ENCODE measurements around the gene SIGLECL1.

SIGLECL1 gene

DNA sequence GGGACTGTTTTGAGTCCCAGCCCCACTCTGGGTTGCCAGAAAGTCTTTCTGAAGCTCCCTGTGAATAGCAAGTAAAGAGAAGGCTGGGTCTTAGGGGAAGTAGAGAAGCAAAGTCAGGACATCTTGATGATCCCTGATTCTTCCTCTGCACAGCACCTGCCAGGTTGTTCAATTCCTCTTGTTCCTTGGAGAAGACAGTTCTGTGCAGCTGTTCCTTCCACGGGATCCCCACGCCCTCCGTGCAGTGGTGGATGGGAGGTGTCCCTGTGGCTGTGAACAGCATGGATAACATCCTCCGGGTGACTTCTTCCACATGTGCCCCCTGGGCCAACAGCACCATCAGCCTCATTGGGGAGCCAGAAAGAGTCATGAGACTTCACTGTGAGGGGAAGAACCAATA lies 31.5 kb downstream of the SIGLECL1 start:
- Histone ChIP-seq H3K27me3 (ENCODE audit: control insufficient read depth, low read length) (peaks cover 8% of the 10 kb centered on the region; the same call in 1 of the 2 replicates), H3F3A (ENCODE audit: control insufficient read depth, insufficient read depth) (no peaks in the 10 kb centered on the region), H4K20me1 (ENCODE audit: control insufficient read depth, insufficient read depth, low read depth, low read length) (no peaks in the 10 kb centered on the region), H3K79me2 (ENCODE audit: control insufficient read depth, low read length) (no peaks in the 10 kb centered on the region), H3K4me1 (ENCODE audit: control insufficient read depth, low read length) (no peaks in the 10 kb centered on the region), H3K4me3 (ENCODE audit: low read length) (no peak overlapping the region), H3K9me3 (ENCODE audit: control insufficient read depth, insufficient read depth, low read length) (no peaks in the 10 kb centered on the region), H3K36me3 (ENCODE audit: control insufficient read depth, low read length) (no peaks in the 10 kb centered on the region), H3K27ac (ENCODE audit: low read depth, low read length) (no peak overlapping the region), H3K4me2 (ENCODE audit: low read length) (no peak overlapping the region), H3K9me2 (replicated peaks; ENCODE audit: control insufficient read depth, low read length) (no peaks in the 10 kb centered on the region)
- TF ChIP-seq, protein P1, sequence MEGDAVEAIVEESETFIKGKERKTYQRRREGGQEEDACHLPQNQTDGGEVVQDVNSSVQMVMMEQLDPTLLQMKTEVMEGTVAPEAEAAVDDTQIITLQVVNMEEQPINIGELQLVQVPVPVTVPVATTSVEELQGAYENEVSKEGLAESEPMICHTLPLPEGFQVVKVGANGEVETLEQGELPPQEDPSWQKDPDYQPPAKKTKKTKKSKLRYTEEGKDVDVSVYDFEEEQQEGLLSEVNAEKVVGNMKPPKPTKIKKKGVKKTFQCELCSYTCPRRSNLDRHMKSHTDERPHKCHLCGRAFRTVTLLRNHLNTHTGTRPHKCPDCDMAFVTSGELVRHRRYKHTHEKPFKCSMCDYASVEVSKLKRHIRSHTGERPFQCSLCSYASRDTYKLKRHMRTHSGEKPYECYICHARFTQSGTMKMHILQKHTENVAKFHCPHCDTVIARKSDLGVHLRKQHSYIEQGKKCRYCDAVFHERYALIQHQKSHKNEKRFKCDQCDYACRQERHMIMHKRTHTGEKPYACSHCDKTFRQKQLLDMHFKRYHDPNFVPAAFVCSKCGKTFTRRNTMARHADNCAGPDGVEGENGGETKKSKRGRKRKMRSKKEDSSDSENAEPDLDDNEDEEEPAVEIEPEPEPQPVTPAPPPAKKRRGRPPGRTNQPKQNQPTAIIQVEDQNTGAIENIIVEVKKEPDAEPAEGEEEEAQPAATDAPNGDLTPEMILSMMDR (IDR thresholded peaks at IDR 0.05; ENCODE audit: low read depth, low read length, poor library complexity, severe bottlenecking), result no peak
- TF ChIP-seq EZH2phosphoT487 (IDR thresholded peaks at IDR 0.05; ENCODE audit: borderline replicate concordance, low read length), result no peak

DNA sequence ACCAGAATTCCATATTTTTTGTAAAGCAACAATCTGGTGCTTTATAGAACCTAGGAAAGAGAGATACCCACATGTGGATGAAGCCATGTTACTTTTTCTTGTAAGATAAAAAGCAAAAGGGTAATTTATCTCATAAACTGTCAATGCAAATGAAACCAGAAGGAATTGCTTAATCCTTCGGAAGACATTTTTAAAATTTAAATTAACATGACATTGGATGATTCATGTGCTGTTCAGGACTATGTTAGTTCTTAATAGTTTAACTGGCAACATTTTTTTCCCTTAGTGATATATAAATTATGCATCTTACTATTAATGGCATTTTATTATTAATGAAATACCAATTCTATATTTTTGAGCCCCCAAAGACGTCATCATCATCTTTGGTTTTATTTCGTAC lies 34.8 kb downstream of the SIGLECL1 start:
- H3K4me2 ChIP-seq (ENCODE audit: low read length), result no peak overlapping the region
- H3K4me3 ChIP-seq (ENCODE audit: low read length), result no peak overlapping the region
- H3K9me3 ChIP-seq (ENCODE audit: control insufficient read depth, insufficient read depth, low read length), result no peaks in the 10 kb centered on the region
- H3K27me3 ChIP-seq (ENCODE audit: control insufficient read depth, low read length), result peaks cover 8% of the 10 kb centered on the region
- no peaks in the 10 kb centered on the region for H3K9me2 ChIP-seq (replicated peaks; ENCODE audit: control insufficient read depth, low read length)
- no peaks in the 10 kb centered on the region for H3K4me1 ChIP-seq (ENCODE audit: control insufficient read depth, low read length)
- no peaks in the 10 kb centered on the region for H3K79me2 ChIP-seq (ENCODE audit: control insufficient read depth, low read length)
- TF ChIP-seq, protein P1 (IDR thresholded peaks at IDR 0.05; ENCODE audit: low read depth, low read length, poor library complexity, severe bottlenecking), result no peak
- TF ChIP-seq EZH2phosphoT487 (IDR thresholded peaks at IDR 0.05; ENCODE audit: borderline replicate concordance, low read length), result no peak
- no peaks in the 10 kb centered on the region for H3K36me3 ChIP-seq (ENCODE audit: control insufficient read depth, low read length)
- no peak overlapping the region for H3K27ac ChIP-seq (ENCODE audit: low read depth, low read length)
- H3F3A ChIP-seq (ENCODE audit: control insufficient read depth, insufficient read depth), result no peaks in the 10 kb centered on the region
- no peaks in the 10 kb centered on the region for H4K20me1 ChIP-seq (ENCODE audit: control insufficient read depth, insufficient read depth, low read depth, low read length)

DNA sequence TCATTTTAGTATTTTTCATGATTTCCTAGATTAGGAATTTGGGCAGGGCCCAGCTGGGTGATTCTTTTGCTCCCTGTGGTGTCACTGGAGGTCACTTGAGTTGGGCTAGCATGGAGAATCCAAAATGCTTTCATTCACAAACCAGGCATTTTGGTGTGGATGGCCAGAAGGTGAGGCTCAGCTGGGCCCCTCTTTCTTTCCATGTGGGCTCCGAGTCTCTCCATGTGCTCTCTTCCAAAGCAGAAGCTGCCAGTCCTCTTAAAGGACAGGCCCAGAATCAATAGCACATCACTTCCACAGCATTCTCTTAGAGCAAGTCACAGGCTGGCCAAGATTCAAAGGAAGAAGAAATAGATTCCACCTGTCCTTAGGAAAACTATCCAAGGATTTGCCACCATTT lies 38.8 kb downstream of the SIGLECL1 start:
- H3K4me1 ChIP-seq (ENCODE audit: control insufficient read depth, low read length), result no peaks in the 10 kb centered on the region
- TF ChIP-seq, protein P1 (IDR thresholded peaks at IDR 0.05; ENCODE audit: low read depth, low read length, poor library complexity, severe bottlenecking), result no peak
- no peak for TF ChIP-seq EZH2phosphoT487 (IDR thresholded peaks at IDR 0.05; ENCODE audit: borderline replicate concordance, low read length)
- no peaks in the 10 kb centered on the region for H4K20me1 ChIP-seq (ENCODE audit: control insufficient read depth, insufficient read depth, low read depth, low read length)
- H3K4me2 ChIP-seq (ENCODE audit: low read length), result no peak overlapping the region
- H3K4me3 ChIP-seq (ENCODE audit: low read length), result no peak overlapping the region
- H3K27me3 ChIP-seq (ENCODE audit: control insufficient read depth, low read length), result peaks cover 6% of the 10 kb centered on the region
- no peaks in the 10 kb centered on the region for H3K36me3 ChIP-seq (ENCODE audit: control insufficient read depth, low read length)
- no peaks in the 10 kb centered on the region for H3F3A ChIP-seq (ENCODE audit: control insufficient read depth, insufficient read depth)
- no peaks in the 10 kb centered on the region for H3K9me3 ChIP-seq (ENCODE audit: control insufficient read depth, insufficient read depth, low read length)
- no peak overlapping the region for H3K27ac ChIP-seq (ENCODE audit: low read depth, low read length)
- H3K79me2 ChIP-seq (ENCODE audit: control insufficient read depth, low read length), result no peaks in the 10 kb centered on the region
- no peaks in the 10 kb centered on the region for H3K9me2 ChIP-seq (replicated peaks; ENCODE audit: control insufficient read depth, low read length)

- Histone ChIP-seq H3K27ac (ENCODE audit: low read depth, low read length) (no peak overlapping the region), H3K4me2 (ENCODE audit: low read length) (no peak overlapping the region), H3K79me2 (ENCODE audit: control insufficient read depth, low read length) (no peaks in the 10 kb centered on the region), H3F3A (ENCODE audit: control insufficient read depth, insufficient read depth) (no peaks in the 10 kb centered on the region), H3K27me3 (ENCODE audit: control insufficient read depth, low read length) (peaks cover 6% of the 10 kb centered on the region), H3K4me3 (ENCODE audit: low read length) (no peak overlapping the region), H3K4me1 (ENCODE audit: control insufficient read depth, low read length) (no peaks in the 10 kb centered on the region), H4K20me1 (ENCODE audit: control insufficient read depth, insufficient read depth, low read depth, low read length) (no peaks in the 10 kb centered on the region), H3K36me3 (ENCODE audit: control insufficient read depth, low read length) (no peaks in the 10 kb centered on the region), H3K9me2 (replicated peaks; ENCODE audit: control insufficient read depth, low read length) (no peaks in the 10 kb centered on the region), H3K9me3 (ENCODE audit: control insufficient read depth, insufficient read depth, low read length) (no peaks in the 10 kb centered on the region)
- TF ChIP-seq EZH2phosphoT487 (IDR thresholded peaks at IDR 0.05; ENCODE audit: borderline replicate concordance, low read length), result no peak
- TF ChIP-seq, protein P1 (IDR thresholded peaks at IDR 0.05; ENCODE audit: low read depth, low read length, poor library complexity, severe bottlenecking), result no peak
Measured at GRCh38 chr19:51292971-51293370, 42.1 kb downstream of the SIGLECL1 start.

Measured in DOHH2 (cell line).